Upper lobe of left lung (tissue), 4 donors: ENCODE results near the gene GALK1.

ENCODE experiments used
- CTCF ChIP-seq, 6 experiments: fragments of 450-650 bp in 4 of 6; fragments of 200-600 bp in 2 of 6; sonication (generic) in 2 of 6; IDR thresholded peaks; one replicate each; pipeline ENCODE4 v1.5.1; 2016 to 2019; ENCODE audit warnings: antibody characterized with exemption in 6 of 6
- EP300 ChIP-seq, 4 donors: sonication (generic); formaldehyde crosslinking; IDR thresholded peaks; one replicate each; pipeline ENCODE4 v1.5.1; 2017; ENCODE audit warnings: antibody characterized with exemption in 4 of 4, control low read depth in 2 of 4
- POLR2A ChIP-seq, 4 donors: fragments of 450-650 bp; IDR thresholded peaks; one replicate each; pipeline ENCODE4 v1.5.1; 2016 to 2017; ENCODE audit warnings: antibody characterized with exemption in 4 of 4, mild to moderate bottlenecking in 2 of 4
- POLR2AphosphoS5 ChIP-seq, 2 donors: sonication (generic); formaldehyde crosslinking; IDR thresholded peaks; one replicate each; pipeline ENCODE4 v1.5.1; 2017; ENCODE audit warnings: antibody characterized with exemption in 2 of 2

- TF ChIP-seq CTCF (IDR thresholded peaks at IDR 0.05) = no peak
- TF ChIP-seq POLR2A (IDR thresholded peaks at IDR 0.05) = no peak
- TF ChIP-seq POLR2AphosphoS5 (IDR thresholded peaks at IDR 0.05) = no peak
- no peak for TF ChIP-seq EP300 (IDR thresholded peaks at IDR 0.05)
Observed at GRCh38 chr17:75730065-75730464, 34.9 kb downstream of the GALK1 start.
